Left hindlimb (tissue), 1 donor: ENCODE measurements around the gene JAKMIP2.

Experiments
- DNase-seq: peaks from one replicate; pipeline ENCODE4 v3.0.0-alpha.2; 2018

The JAKMIP2 gene

DNA sequence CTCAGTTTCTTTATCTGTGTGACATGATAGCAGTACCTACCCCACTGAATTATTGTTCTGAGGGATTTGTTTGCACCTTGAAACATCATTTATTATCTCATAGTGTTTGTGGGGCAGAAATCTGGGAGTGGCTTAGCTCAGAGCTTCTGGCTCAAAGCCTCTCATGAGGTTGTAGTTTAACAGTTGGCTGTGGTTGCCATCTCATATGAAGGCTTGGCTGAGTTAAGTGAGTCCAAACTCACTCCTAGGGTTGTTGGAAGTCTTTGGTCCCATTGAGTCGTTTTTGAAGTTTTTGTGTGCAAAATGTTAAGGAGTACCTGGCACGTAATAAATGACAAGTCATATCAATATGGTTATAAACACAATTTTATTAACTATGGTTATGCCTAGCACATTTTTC, 3.6 kb upstream of the JAKMIP2 start:
- no peak for DNase-seq

DNA sequence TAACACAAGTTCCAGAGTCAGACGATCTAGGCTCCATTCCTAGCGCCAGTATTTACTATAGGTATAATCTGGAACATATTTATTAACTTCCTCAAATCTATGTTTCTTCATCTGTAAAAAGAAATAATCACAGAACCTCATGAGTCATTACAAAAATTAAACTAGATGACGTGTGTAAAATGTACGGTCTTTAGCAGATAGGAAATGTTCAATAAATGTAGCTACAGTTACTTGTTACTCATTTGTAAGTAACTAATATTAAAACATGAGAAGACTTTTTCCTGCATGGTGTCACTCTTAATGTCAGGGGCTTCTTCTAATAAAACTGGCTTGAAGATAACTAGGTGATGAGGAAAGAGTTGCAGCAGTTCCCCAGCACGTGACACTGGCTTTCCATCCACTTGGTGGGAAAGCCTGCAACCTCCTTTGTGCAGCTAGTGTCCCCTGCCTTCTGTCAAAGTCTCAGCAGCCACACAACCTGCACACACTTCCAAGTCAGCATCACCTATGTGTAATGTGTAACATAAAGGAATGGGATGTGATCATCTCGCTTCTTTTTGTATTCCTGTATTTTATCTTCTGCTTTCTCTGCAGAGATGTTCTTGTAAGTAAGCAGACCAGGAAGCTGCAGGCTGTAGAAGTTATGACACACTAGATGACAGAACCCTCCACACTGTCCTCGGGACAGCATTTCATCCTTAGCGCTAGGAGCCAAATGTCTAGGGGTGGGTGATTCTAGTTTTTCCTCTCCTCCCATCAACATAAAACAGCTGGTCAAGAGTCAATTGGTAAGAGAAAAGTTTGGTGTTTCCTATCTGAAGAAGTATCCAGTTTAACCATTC, 1.8 kb upstream of the JAKMIP2 start:
- DNase-seq: no peak

DNA sequence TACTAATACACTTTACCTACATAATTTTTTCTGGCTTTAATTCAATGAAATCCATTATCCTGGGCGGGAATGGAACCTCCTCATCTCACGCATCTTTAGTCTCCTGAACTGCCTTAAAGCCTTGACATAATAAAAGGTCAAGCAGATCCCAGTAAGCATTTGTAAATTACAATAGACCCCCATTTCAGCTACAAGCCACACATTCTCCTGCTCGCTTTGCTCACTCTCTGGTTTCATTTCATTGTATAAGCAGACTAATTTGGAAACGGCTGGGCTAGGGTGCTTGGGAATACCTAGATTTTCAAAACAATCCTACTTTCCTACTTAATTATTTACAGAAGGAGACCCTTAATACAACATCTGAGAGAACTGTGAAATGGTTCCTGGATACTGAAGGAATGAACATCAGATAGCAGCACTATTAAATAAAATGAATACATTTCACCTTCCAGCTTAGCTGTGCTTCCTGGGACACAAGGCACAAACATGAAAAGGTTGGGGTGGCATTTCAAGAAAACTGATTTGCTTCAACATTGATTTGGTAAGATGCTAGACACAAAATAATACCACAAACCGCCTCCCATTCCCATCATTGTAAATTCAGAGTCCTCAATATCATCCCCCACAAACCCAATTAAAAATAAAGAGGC, 1.5 kb downstream of the JAKMIP2 start:
- DNase-seq: no peak

DNA sequence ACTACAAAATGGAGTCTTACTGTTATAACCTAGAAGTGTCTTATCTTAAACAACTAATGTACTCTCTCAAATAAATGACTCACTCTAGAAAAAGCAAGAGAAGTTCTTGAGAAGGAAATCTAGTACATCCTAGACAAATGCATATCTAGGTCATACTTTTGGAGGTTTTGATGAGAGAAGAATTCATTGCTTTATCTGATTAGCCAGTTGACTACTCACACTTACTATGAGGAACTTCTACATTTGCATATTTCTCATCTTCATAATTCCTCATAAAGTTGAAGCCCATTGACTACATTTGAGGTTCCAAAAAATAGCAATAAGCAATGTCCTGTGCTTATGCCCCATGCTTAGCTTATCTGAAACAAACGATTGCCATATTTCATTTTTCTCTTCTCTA, 2.8 kb downstream of the JAKMIP2 start:
- DNase-seq: no peak

DNA sequence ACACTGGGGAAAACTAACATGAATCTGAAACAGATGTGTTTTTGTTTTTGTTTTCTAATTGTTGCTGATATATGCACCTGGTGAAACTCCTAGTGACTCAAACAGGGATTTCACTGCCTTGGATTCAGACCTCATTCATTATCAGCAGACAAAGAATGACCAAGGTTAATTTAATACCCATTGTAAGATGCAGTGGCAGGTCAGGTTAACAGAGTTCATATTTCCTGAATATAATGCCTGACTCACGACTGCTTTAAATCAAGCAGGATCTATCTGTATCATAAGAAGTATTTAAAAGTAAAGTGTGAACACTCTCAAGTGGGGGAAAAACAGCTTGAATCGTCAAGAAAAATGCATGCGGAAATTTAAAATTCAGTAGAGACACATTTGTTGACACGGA, 5.5 kb downstream of the JAKMIP2 start:
- no peak for DNase-seq

DNA sequence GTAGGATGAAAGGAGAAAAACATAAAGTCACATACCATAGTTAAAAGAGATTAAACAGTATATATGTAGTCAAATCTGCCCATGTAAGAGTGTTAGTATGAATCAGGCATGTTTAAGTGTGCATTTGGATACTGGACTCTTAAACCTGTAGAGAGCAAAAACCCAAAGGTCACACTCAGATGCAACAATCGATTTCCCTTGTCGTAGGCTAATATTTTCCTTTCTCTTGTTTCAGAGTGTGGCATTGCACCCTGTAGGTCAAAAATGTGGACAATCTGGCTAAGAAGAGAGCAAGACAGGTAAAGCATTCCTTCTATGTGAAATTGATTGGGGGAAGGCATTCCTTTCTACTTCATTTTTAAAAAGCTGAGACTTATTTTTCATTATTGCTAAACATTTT, 8.9 kb downstream of the JAKMIP2 start:
- DNase-seq: no peak

DNA sequence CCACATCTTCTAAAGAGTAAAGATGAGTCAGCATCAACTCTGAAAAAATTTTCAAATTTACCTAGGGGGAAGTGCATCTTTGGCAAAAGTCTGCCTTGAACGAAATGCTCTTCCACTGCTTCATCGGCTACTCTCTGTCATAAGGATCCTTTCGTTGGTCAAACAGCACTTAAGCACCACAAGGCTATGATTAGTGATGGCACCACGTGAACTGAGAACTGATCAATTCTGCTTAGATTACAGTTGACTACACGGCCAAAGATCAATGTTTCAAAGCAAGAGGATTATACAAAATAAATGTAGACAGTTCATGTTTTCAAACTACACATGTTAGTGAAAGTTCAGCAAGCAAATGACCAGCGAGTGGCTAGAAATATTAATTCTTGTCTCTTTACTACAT, 9.4 kb downstream of the JAKMIP2 start:
- DNase-seq: no peak

DNA sequence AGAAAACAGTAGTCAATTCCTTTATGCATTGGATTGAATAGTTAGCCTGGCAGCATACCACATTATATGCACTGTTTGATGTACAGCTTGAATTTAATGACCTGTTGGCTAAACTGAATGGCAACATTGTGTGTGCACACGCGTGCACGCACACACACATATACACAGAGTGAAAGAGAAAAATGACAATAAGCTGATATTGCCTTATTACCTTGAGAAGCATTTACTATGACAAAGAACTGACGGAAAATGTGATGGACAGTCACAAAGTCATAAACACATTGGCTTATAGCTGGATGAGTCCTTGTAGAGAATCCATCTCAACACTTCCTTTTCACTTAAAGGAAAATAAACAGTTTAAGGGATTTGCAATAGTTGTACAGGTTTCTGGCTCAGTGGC, 15.5 kb downstream of the JAKMIP2 start:
- no peak for DNase-seq

DNA sequence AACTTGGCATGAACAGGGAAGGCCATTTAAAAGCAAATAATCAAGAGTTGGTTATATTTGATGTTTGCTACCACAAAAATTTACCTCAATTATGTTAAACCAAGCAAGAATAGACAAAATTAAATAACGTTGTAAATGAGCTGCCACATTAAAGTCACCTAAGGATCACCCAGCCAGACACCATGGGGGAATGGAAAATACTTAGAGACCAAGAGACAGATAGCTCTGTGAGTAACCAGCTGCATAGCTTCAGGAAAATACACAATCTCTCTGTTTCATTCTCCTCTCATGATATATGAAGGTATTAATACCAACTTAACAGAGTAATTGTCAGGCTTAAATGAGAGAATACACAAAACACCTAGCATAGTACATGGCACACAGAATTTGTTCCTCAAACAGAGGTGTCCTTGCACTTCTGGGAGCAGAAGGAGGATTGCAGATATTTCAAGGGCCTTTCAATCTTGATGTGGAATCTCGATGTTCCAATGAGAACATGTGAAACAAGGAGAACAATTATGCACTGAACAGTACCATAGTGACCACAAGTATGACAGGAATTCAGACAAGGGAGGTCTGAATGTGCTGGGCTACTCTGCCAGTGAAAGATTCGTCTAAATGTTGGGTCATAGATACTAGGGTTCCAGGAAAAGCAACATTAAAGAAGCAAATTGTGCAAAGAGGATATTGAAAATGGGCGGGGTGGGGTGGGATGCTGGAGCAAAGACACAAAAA, 18.6 kb downstream of the JAKMIP2 start:
- no peak for DNase-seq

DNA sequence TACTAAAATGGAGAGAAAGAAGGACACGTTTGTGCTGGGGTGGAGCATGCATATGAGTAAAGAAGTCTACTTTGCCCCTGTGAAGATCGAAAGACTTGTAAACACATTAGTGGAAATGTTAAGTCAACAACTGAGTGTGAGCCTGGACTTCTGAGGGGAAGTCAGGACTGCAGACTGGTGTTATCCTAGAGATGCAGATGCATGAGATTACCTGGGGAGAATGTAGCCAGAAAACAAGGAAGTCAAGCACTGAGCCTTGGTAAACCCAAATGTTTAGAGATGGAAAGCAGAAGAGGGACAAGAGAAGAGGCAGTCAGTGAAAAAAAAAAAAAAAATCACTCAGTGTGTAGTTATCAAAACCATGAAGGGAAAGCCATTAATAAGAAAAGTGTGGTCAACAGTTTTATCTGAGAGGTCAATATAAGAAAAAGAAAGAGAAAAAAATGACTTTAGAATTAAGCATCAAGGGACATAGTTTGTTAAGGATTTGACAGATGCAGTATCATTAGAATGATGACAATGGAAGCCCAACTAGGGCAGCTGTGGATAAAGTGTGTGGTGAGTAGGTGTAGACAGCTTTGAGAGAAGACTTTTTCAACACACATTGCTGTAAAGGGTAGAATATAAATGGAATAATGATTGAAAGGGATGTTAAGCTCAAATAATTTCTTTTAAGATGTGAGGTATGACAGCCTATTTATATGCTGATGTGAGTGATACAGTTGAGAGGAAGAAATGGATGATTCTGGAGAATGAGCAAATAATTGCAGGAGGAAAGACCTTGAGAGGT, 22.2 kb downstream of the JAKMIP2 start:
- DNase-seq: no peak

DNA sequence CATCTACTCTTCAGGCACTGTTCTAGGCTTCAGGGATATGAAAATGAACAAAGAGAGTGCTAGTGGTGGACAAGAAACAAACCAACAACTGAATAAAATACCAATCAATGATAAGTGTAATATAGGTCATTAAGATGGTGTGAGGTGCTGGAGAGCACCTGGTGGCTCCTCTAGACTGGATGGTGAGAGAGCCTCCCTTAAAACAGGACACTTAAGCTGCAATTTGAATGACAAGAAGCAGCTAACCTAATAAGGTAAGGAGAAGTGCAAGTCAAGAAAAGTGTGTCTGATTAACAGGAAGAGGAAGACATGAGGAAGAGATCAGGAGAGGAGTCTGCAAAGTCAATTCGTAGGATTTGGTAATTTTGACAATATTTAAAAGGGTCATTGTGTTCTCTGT, 23.1 kb downstream of the JAKMIP2 start:
- DNase-seq: no peak

DNA sequence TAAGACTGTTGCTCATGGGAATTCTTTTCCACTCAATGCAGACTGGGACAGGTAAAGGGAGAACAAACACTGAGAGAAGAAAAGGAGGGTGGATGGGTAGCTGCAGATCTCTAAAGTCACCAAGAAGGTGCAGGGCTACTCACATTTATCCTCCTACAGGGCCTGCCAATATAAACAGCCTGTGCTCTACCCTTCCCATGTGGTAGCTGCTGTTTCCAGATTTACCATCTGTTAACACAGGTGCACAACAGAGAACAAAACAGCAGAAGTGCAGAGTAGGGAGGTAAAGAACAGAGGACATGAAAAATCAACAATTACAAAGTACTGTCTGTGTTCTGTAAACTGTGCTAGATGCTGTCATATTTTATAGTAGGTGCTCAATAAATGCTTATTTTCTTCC, 26.0 kb downstream of the JAKMIP2 start:
- DNase-seq: no peak

DNA sequence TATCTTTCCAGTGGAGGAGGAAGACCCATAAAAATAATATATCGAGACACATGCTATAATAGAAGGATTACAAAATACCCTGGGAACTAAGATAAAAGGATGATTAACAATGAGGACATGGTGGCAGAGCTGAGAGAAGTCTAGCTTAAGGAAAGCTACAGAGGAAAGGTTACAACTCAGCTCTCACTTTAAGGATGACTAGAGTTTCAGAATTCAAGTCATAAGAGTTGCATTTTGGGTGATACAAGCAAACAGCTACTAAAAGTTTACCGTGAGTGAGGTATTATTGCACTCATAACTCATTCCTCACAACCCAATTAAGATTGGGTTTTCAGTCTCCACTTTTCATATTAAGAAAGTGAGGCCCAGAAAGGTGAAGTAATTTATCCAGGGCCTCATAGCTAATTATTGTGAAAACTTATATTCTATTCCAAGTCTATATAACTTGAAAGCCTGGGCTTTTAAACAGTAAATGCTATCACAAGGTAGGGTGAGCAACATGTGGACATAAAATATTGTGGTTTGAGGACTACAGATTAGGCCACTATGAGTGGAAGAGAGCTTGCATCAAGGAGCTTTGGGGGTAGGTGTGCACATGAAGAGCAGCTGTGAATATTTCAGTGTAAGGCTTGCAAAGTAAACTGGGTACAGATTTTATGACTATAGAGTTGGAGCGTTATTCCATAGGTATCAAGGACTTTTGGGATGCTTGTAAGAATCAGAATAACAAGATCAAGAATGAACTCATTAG, 28.0 kb downstream of the JAKMIP2 start:
- DNase-seq: no peak

DNA sequence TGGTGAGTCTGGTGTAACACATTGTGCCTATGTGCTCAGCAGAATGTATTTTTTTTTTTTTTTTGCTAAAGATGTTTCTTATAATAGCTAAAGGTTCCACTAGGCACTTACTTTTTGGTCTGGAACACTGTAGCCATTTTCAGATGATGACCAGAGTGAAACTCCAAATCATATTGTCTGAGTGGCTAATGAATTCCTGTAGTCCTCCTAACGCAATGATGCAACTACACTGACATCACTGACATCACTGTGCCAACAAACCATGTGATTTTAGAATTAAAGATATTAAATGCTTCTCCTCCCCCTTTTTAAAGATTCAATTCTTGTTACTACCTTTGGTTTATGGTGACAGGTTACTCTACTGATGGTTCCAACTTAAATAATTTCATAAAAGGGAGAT, 28.8 kb downstream of the JAKMIP2 start:
- DNase-seq: no peak

DNA sequence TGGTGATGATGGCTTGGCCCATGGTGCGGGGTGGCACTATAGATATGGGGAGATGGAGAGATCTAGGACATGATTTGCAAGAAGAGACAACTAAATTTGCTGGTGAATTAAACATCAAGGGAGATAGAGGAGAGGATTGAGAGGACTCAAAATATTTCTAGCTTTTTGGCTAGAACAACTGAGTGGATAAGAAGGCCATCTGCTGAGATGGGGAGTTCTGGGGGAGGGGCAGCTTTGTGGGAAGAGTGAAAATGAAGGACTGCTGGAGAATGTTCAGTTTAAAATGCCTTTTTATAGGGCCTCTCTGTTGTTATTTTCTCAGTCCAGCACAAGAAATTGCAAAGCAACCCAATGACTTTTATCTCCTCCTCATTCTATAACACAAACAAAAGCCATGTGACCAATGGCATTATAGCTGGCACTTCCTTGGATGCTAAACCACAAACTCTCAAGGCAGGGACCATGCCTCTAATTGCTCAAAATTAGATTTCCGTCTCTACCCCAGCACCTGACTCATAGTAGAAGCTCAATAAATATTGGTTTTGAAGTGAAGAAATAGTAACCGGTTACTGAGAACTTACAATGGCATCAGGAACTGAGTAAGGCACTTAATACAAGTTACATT, 29.8 kb downstream of the JAKMIP2 start:
- no peak for DNase-seq

DNA sequence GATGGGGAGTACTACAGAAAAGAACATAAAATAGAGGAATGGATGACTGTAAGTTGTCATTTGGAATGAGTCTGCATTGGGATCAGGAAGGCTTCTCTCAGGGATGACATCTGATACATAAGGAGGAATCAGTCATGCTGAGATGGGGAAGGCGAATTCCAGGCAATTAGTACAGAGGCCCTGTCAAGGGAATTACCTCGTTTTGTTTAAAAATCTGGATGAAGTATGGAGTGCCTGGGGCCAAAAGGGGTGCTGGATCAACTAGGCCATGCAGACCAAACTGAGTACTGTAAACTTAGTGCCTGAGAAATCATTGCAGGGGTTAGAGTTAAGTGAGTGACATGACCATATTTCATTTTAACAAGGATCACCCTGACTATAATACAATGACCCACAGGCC, 30.5 kb downstream of the JAKMIP2 start:
- DNase-seq: no peak

DNA sequence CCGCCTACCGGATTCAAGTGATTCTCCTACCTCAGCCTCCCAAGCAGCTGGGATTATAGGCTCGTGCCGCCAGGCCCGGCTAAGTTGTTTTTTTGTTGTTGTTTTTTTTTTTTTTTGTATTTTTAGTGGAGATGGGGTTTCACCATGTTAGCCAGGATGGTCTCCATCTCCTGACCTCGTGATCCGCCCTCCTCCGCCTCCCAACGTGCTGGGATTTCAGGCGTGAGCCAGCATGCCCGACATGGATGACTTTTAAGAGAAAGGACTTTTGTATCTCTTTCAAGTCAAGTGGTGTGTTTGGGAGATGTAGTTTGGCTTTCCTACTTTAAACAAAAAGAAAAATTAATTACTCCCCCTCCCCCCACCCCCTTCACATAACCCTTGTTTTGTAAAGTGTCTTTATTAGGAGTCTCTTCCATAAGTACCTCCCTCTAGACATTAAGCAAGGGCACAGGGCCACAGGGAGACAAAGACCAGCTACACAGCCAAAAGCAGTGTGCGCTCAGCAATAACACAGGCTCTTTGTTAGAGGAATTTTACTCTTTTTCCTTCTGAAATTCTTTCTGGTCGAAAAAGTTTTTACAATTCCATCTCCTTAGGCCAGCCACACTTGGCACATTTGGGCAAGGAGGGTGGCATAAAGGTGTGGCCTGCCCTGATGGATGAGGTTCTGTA, 31.2 kb downstream of the JAKMIP2 start:
- no peak for DNase-seq

DNA sequence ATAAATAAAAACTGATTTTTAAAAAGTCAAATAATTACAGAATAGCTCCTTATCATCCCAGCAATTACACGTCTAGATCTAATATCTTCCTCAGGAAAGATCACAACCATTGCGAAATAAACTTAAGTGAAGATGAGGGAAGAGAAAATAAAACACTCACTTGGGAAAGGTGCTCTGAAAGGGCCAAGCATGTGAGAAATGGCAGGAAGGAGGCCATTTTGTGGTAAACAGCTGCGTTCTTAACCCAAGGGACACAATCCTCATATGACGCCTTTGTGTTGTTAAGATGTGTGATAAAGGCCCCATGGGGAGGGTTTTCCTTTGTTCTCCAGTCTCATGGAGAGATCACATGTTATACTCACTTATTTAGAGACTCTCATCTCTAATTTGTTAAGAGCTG, 32.5 kb downstream of the JAKMIP2 start:
- no peak for DNase-seq

DNA sequence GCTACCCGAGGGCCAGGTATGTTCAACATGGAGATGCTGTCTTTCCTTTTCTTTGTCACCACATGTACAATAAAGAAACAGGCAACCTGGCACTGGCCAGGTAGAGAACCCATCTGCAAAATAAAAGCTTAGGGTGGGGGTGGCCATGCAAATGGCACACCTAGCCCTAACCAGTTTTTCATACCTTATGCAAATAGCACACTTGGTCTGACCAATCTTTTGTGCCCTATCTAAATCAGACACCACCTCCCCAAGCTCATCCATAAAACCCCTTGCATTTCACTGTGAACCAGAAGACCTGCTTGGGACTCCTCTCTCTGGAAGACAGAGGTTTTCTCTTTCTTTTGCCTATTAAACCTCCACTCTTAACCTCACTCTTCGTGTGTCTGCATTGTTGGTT, 33.9 kb downstream of the JAKMIP2 start:
- no peak for DNase-seq

DNA sequence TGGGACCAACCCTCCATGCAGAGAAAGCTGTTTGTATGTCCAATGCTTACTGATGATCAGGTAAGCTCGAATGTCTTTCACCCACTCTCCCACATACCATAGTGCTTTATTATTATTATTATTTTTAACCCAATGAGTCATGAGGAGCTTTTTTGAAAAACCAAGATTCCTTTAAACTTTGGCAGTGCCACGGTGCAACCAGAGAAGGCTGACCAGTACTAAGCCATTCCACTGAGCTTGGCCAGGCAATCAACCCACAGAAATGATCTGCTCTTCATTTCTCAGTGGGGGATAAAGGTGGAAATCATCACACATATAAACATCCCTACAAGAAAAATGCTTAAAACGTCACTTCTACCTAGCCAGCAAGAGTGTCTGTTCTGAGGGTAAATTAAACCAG, 35.5 kb downstream of the JAKMIP2 start:
- no peak for DNase-seq

DNA sequence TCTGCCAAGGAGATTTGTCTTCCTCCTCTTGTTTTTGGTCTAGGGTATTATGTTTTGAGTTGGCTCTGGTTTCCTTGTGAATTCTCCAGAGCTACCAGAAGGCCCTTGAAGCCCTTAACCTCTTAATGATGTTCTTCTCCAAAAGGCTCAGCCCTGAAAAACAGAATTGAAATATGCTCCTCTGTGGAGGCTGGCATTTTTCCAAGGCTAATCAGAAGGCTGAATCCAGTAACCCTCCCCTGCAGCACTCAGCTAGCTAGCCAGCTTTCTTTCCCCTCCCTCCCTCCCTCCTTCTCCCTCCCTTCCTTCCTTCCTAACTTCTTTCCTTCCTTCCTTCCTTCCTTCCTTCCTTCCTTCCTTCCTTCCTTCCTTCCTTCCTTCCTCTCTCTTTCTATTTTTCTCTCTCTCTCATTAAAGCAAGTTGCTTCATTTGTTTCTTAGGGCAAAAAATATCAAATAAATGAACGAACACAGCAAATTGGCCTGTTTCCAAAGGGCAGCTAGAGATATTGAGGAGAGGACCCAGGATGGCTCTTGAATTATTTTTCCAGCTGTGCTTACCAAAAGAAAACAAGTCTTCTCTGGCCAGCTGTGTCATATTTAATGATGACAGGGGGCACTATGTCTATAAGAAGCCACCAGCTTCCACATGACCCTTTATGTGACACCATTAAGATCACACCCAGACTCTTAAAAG, 38.7 kb downstream of the JAKMIP2 start:
- no peak for DNase-seq
